SK-N-SH (cell line): ENCODE data around the gene ZNF667. TPM values are rescaled to one million over a fixed set of nuclear protein-coding genes. Genes with fewer than 3 reads are reported as not detected.

Experiments used
- CTCF ChIA-PET: fragments of 300-600, 350-600 bp; formaldehyde crosslinking; extraction: SDS; loops from one replicate; lab custom pipeline; 2021; lab: Yijun Ruan, JAX
- POLR2A ChIA-PET: fragments of 350-600 bp; sonication (Branson Sonifier 250); formaldehyde crosslinking; extraction: SDS; loops from one replicate; lab custom pipeline; 2020; ENCODE audit warnings: antibody characterized with exemption, inconsistent platforms; lab: Yijun Ruan, JAX
- DNase-seq: peaks from one replicate; pipeline ENCODE4 v3.0.0; 2012
- H2AFZ ChIP-seq: fragments of 200-600 bp; sonication (generic); 2 replicates; pipeline ENCODE4 v1.8.1; 2016; ENCODE audit warnings: antibody characterized with exemption, mild to moderate bottlenecking, low read depth
- H3F3A ChIP-seq: fragments of 200-600 bp; sonication (generic); replicated peaks from 2 replicates; pipeline ENCODE3; 2016; ENCODE audit warnings: antibody characterized with exemption, mild to moderate bottlenecking; ENCODE audit not compliant: insufficient read depth
- H3K27ac ChIP-seq, 2 experiments: fragments of 200-500 bp in 1 of 2; fragments of 200-600 bp in 1 of 2; sonication (Bioruptor generic) in 1 of 2; sonication (generic), shearing (Covaris generic) in 1 of 2; 2 replicates each; pipeline versions ENCODE4 v1.5.1 to v1.6.1; 2014 to 2016; ENCODE audit warnings: low read depth in 2 of 2, inconsistent platforms in 1 of 2, low read length in 1 of 2, mild to moderate bottlenecking in 1 of 2, mixed read lengths in 1 of 2
- H3K27me3 ChIP-seq: fragments of 200-600 bp; sonication (generic), shearing (Covaris generic); 2 replicates; pipeline ENCODE4 v1.6.1; 2016; ENCODE audit warnings: mixed run types; ENCODE audit not compliant: insufficient read depth
- H3K36me3 ChIP-seq, 2 experiments: fragments of 200-500 bp in 1 of 2; fragments of 200-600 bp in 1 of 2; sonication (Bioruptor generic) in 1 of 2; sonication (generic) in 1 of 2; replicated peaks in 1 of 2; 2 replicates each; pipeline versions ENCODE3 to v1.5.1; 2014 to 2016; ENCODE audit warnings: low read length in 1 of 2, mild to moderate bottlenecking in 1 of 2; ENCODE audit not compliant: insufficient read depth in 2 of 2, control insufficient read depth in 1 of 2
- H3K4me1 ChIP-seq, 2 experiments: fragments of 200-500 bp in 1 of 2; fragments of 200-600 bp in 1 of 2; sonication (Bioruptor generic) in 1 of 2; sonication (generic), shearing (Covaris generic) in 1 of 2; 2 replicates each; pipeline versions ENCODE4 v1.5.1 to v1.6.1; 2014 to 2016; ENCODE audit warnings: low read depth in 1 of 2, low read length in 1 of 2, mixed run types in 1 of 2; ENCODE audit not compliant: insufficient read depth in 2 of 2, control insufficient read depth in 1 of 2
- H3K4me2 ChIP-seq: fragments of 200-600 bp; sonication (generic), shearing (Covaris generic); 2 replicates; pipeline ENCODE4 v1.6.1; 2017; ENCODE audit warnings: mixed run types
- H3K4me3 ChIP-seq, 2 experiments: fragments of 200-500 bp in 1 of 2; fragments of 200-600 bp in 1 of 2; sonication (Bioruptor generic) in 1 of 2; sonication (generic), shearing (Covaris generic) in 1 of 2; 2 replicates each; pipeline versions ENCODE4 v1.5.1 to v1.8.1; 2014 to 2016; ENCODE audit warnings: low read depth in 2 of 2, inconsistent platforms in 1 of 2, low read length in 1 of 2, mild to moderate bottlenecking in 1 of 2, mixed read lengths in 1 of 2, moderate library complexity in 1 of 2
- H3K79me2 ChIP-seq: fragments of 200-600 bp; sonication (generic); 2 replicates; pipeline ENCODE4 v1.8.1; 2017; ENCODE audit warnings: mild to moderate bottlenecking; ENCODE audit not compliant: insufficient read depth
- H3K9ac ChIP-seq: fragments of 200-600 bp; sonication (generic); 2 replicates; pipeline ENCODE4 v1.6.1; 2017; ENCODE audit warnings: mixed run types
- H3K9me2 ChIP-seq: fragments of 200-600 bp; sonication (generic); 2 replicates; pipeline ENCODE4 v1.6.1; 2017; ENCODE audit warnings: mixed run types
- H3K9me3 ChIP-seq: fragments of 200-600 bp; sonication (generic); 2 replicates; pipeline ENCODE4 v1.6.1; 2017; ENCODE audit warnings: mixed run types, mild to moderate bottlenecking, moderate library complexity
- H4K20me1 ChIP-seq: fragments of 200-600 bp; sonication (generic); 2 replicates; pipeline ENCODE4 v1.6.1; 2017; ENCODE audit warnings: mild to moderate bottlenecking, mixed run types; ENCODE audit not compliant: insufficient read depth
- CTCF ChIP-seq: fragments of 200-600 bp; sonication (generic); IDR thresholded peaks from 2 replicates; pipeline ENCODE4 v1.6.1; 2017; ENCODE audit warnings: antibody characterized with exemption, mild to moderate bottlenecking, moderate library complexity
- EP300 ChIP-seq, 2 experiments: IDR thresholded peaks; 2 replicates each; pipeline versions ENCODE4 v1.4.0 to v1.6.1; 2012; ENCODE audit warnings: borderline replicate concordance in 1 of 2, low read depth in 1 of 2, low read length in 1 of 2
- EZH2phosphoT487 ChIP-seq: fragments of 200-600 bp; sonication (generic); IDR thresholded peaks from 2 replicates; pipeline ENCODE4 v1.6.1; 2017; ENCODE audit warnings: low read depth, mixed run types, mild to moderate bottlenecking, antibody characterized with exemption, moderate library complexity, borderline replicate concordance
- FOSL2 ChIP-seq: IDR thresholded peaks from 2 replicates; pipeline ENCODE4 v1.4.0; 2012; ENCODE audit warnings: low read depth, mild to moderate bottlenecking, moderate library complexity, borderline replicate concordance
- FOXM1 ChIP-seq: IDR thresholded peaks from 2 replicates; pipeline ENCODE4 v1.4.0; 2012; ENCODE audit warnings: low read depth, mild to moderate bottlenecking
- JUND ChIP-seq: IDR thresholded peaks from 2 replicates; pipeline ENCODE4 v1.4.0; 2012
- MEF2A ChIP-seq: IDR thresholded peaks from 2 replicates; pipeline ENCODE4 v1.4.0; 2012; ENCODE audit warnings: low read depth, borderline replicate concordance
- NRF1 ChIP-seq: IDR thresholded peaks from 2 replicates; pipeline ENCODE4 v1.6.1; 2012; ENCODE audit warnings: low read depth, mild to moderate bottlenecking, low read length
- PBX3 ChIP-seq: IDR thresholded peaks from 2 replicates; pipeline ENCODE4; 2012
- POLR2AphosphoS5 ChIP-seq: IDR thresholded peaks from 2 replicates; pipeline ENCODE4 v1.6.1; 2012; ENCODE audit warnings: low read depth, low read length
- RAD21 ChIP-seq: IDR thresholded peaks from 2 replicates; pipeline ENCODE4 v1.6.1; 2012; ENCODE audit warnings: mild to moderate bottlenecking, low read length
- RCOR1 ChIP-seq: fragments of 150-350 bp; IDR thresholded peaks from 2 replicates; pipeline ENCODE4 v1.6.1; 2017; ENCODE audit warnings: antibody characterized with exemption, low read length
- REST ChIP-seq: IDR thresholded peaks from 2 replicates; pipeline ENCODE4 v1.6.1; 2012; ENCODE audit warnings: mild to moderate bottlenecking, low read depth, low read length, moderate library complexity
- SIN3A ChIP-seq: IDR thresholded peaks from 2 replicates; pipeline ENCODE4 v1.6.1; 2012; ENCODE audit warnings: low read depth, mild to moderate bottlenecking, low read length, moderate library complexity, borderline replicate concordance
- TAF1 ChIP-seq: IDR thresholded peaks from 2 replicates; pipeline ENCODE4 v1.6.1; 2012; ENCODE audit warnings: low read depth, mild to moderate bottlenecking, low read length, moderate library complexity, borderline replicate concordance
- TCF12 ChIP-seq: IDR thresholded peaks from 2 replicates; pipeline ENCODE4 v1.4.0; 2012
- TEAD4 ChIP-seq: IDR thresholded peaks from 2 replicates; pipeline ENCODE4 v1.4.0; 2012; ENCODE audit warnings: mild to moderate bottlenecking, borderline replicate concordance; ENCODE audit not compliant: insufficient read depth
- USF1 ChIP-seq: IDR thresholded peaks from 2 replicates; pipeline ENCODE4 v1.4.0; 2012; ENCODE audit warnings: low read depth, borderline replicate concordance
- YY1 ChIP-seq: IDR thresholded peaks from 2 replicates; pipeline ENCODE4 v1.4.0; 2012; ENCODE audit warnings: low read depth, mild to moderate bottlenecking
- whole genome bisulfite sequencing: methylation state at CpG from one replicate; pipeline ENCODE4 v1.1.6; 2017; ENCODE audit warnings: low lambda C conversion rate; 5-methylcytosine and 5-hydroxymethylcytosine counted together
- polyA plus RNA-seq, 3 experiments: library from polyadenylated mRNA; depleted of rRNA; stranded (reverse); fragments of >200 nt; gene quantifications; 2 replicates each; pipeline ENCODE4 v1.2.3, GENCODE V29; 2012
- TF ChIP-seq, protein P1 (sequence below): fragments of 150-350 bp; IDR thresholded peaks from 2 replicates; pipeline ENCODE4 v1.6.1; 2016; ENCODE audit warnings: mild to moderate bottlenecking, low read depth, low read length
- TF ChIP-seq, protein P2 (sequence below): IDR thresholded peaks from 2 replicates; pipeline ENCODE4 v1.4.0; 2012; ENCODE audit warnings: low read depth, borderline replicate concordance

Gene ZNF667
- polyA plus RNA-seq, 1 of the 3 experiments (the other 2 are of a cell fraction) = 3.2 TPM

GRCh38 chr19:56477429-56478338, 539 bp upstream of the ZNF667 start:
- 27% methylated on average over 44 of the region's 80 CpGs for WGBS
- no peaks in the 10 kb centered on the region for H3K9me3 ChIP-seq
- H3K4me2 ChIP-seq = peak overlapping the region; percentile 95
- peaks cover under 1 to 6% of the 10 kb centered on the region in 2 experiments for H3K36me3 ChIP-seq
- no peaks in the 10 kb centered on the region for H3K9me2 ChIP-seq
- no peaks in the 10 kb centered on the region for H3F3A ChIP-seq
- peak; percentile 98 for DNase-seq
- ChIA-PET POLR2A (no interaction called here), CTCF (no interaction called here)
- peaks cover 66% of the 10 kb centered on the region for H3K79me2 ChIP-seq
- peak overlapping the region; percentile 89 to 95 for H3K27ac ChIP-seq
- H4K20me1 ChIP-seq = no peaks in the 10 kb centered on the region
- H2AFZ ChIP-seq = peak overlapping the region; percentile 97
- H3K4me1 ChIP-seq = peaks cover 0 to 12% of the 10 kb centered on the region in 2 experiments; a peak in 1 of 4 replicates
- peak overlapping the region; percentile 80 for H3K9ac ChIP-seq
- H3K4me3 ChIP-seq = peak overlapping the region; percentile 79 to 98
- no peaks in the 10 kb centered on the region for H3K27me3 ChIP-seq
- TF ChIP-seq EZH2phosphoT487 (no peak), FOSL2 (no peak), CTCF (no peak), PBX3 (no peak; the same call in 1 of the 2 replicates), TAF1 (peak; percentile 70), EP300 (IDR thresholded peaks at IDR 0.05; ENCODE audit: borderline replicate concordance in 1 of 2, low read depth in 1 of 2, low read length in 1 of 2) (no peak), USF1 (peak; percentile 72), REST (no peak), MEF2A (no peak), FOXM1 (no peak), SIN3A (peak; percentile 49; the same call in 1 of the 2 replicates), JUND (no peak), YY1 (no peak; the same call in 1 of the 2 replicates), RCOR1 (no peak), TCF12 (no peak), POLR2AphosphoS5 (peak; percentile 68; the same call in 1 of the 2 replicates), TEAD4 (no peak), NRF1 (peak; percentile 91), RAD21 (0 out of 2 replicates have a peak, but pooled peaks have one; percentile 9)
- TF ChIP-seq, protein P1, sequence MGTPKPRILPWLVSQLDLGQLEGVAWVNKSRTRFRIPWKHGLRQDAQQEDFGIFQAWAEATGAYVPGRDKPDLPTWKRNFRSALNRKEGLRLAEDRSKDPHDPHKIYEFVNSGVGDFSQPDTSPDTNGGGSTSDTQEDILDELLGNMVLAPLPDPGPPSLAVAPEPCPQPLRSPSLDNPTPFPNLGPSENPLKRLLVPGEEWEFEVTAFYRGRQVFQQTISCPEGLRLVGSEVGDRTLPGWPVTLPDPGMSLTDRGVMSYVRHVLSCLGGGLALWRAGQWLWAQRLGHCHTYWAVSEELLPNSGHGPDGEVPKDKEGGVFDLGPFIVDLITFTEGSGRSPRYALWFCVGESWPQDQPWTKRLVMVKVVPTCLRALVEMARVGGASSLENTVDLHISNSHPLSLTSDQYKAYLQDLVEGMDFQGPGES = no peak
- TF ChIP-seq, protein P2, sequence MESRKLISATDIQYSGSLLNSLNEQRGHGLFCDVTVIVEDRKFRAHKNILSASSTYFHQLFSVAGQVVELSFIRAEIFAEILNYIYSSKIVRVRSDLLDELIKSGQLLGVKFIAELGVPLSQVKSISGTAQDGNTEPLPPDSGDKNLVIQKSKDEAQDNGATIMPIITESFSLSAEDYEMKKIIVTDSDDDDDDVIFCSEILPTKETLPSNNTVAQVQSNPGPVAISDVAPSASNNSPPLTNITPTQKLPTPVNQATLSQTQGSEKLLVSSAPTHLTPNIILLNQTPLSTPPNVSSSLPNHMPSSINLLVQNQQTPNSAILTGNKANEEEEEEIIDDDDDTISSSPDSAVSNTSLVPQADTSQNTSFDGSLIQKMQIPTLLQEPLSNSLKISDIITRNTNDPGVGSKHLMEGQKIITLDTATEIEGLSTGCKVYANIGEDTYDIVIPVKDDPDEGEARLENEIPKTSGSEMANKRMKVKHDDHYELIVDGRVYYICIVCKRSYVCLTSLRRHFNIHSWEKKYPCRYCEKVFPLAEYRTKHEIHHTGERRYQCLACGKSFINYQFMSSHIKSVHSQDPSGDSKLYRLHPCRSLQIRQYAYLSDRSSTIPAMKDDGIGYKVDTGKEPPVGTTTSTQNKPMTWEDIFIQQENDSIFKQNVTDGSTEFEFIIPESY = peak; percentile 65; the same call in 1 of the 2 replicates
